GM23338 (cell line): Measurements from ENCODE around the gene VWA7. TPM values are rescaled to one million over a fixed set of nuclear protein-coding genes. Genes with fewer than 3 reads are reported as not detected.

Experiments
- ATAC-seq: fragments of 200-7000 bp; cut with Tn5 transposase; 3 replicates; pipeline ENCODE4 v1.9.1; 2020
- DNase-seq: peaks from one replicate; pipeline ENCODE4 v3.0.0-alpha.2; 2015; ENCODE audit warnings: low spot score
- H2AFZ ChIP-seq: fragments of 200-600 bp; sonication (generic); 2 replicates; pipeline ENCODE4 v1.8.0; 2016; ENCODE audit warnings: antibody characterized with exemption, mild to moderate bottlenecking, moderate library complexity
- H3F3A ChIP-seq: fragments of 200-600 bp; sonication (generic); replicated peaks from 2 replicates; pipeline ENCODE4 v1.8.0; 2017; ENCODE audit warnings: antibody characterized with exemption, mixed run types, low read depth
- H3K27ac ChIP-seq: fragments of 200-600 bp; sonication (generic); 2 replicates; pipeline ENCODE4 v1.6.1; 2016; ENCODE audit warnings: low read depth
- H3K27me3 ChIP-seq: fragments of 200-600 bp; sonication (generic); 2 replicates; pipeline ENCODE4 v1.8.0; 2016; ENCODE audit warnings: mild to moderate bottlenecking, mixed run types, moderate library complexity; ENCODE audit not compliant: insufficient read depth
- H3K36me3 ChIP-seq: fragments of 200-600 bp; sonication (generic); 2 replicates; pipeline ENCODE4 v1.8.0; 2016; ENCODE audit warnings: mild to moderate bottlenecking; ENCODE audit not compliant: insufficient read depth
- H3K4me1 ChIP-seq: fragments of 200-600 bp; sonication (generic); 2 replicates; pipeline ENCODE4 v1.8.0; 2016; ENCODE audit warnings: mild to moderate bottlenecking, moderate library complexity; ENCODE audit not compliant: insufficient read depth
- H3K4me2 ChIP-seq: fragments of 200-600 bp; sonication (generic); 2 replicates; pipeline ENCODE4 v1.7.1; 2017; ENCODE audit warnings: mixed run types
- H3K4me3 ChIP-seq: fragments of 200-600 bp; sonication (generic); 2 replicates; pipeline ENCODE4 v1.6.1; 2016; ENCODE audit warnings: mixed run types
- H3K79me2 ChIP-seq: fragments of 200-600 bp; sonication (generic); replicated peaks from 2 replicates; pipeline ENCODE4 v1.8.0; 2017; ENCODE audit warnings: mild to moderate bottlenecking; ENCODE audit not compliant: insufficient read depth
- H3K9me2 ChIP-seq: fragments of 200-600 bp; sonication (generic); 2 replicates; pipeline ENCODE4 v1.8.0; 2017; ENCODE audit not compliant: insufficient read depth
- H4K20me1 ChIP-seq: fragments of 200-600 bp; sonication (generic); replicated peaks from 2 replicates; pipeline ENCODE4 v1.8.0; 2017; ENCODE audit warnings: mild to moderate bottlenecking; ENCODE audit not compliant: insufficient read depth
- H3K27ac Mint-ChIP-seq: 2 replicates; pipeline ENCODE4 v1.8.0; 2020; ENCODE audit warnings: inconsistent platforms, mild to moderate bottlenecking, moderate library complexity, mixed read lengths
- H3K27me3 Mint-ChIP-seq: 3 replicates; pipeline ENCODE4 v1.8.0; 2022; ENCODE audit warnings: low read depth, mild to moderate bottlenecking, moderate library complexity, mixed read lengths, inconsistent platforms; ENCODE audit not compliant: insufficient read depth, poor library complexity
- H3K36me3 Mint-ChIP-seq: 3 replicates; pipeline ENCODE4 v1.8.0; 2021; ENCODE audit warnings: low read depth, mild to moderate bottlenecking, inconsistent platforms, moderate library complexity, mixed read lengths
- H3K4me1 Mint-ChIP-seq: 3 replicates; pipeline ENCODE4 v1.8.0; 2020; ENCODE audit warnings: mild to moderate bottlenecking, inconsistent platforms, mixed read lengths
- H3K4me3 Mint-ChIP-seq: 3 replicates; pipeline ENCODE4 v1.8.0; 2021; ENCODE audit warnings: moderate library complexity, mild to moderate bottlenecking, inconsistent platforms, mixed read lengths
- H3K9me3 Mint-ChIP-seq: 3 replicates; pipeline ENCODE4 v1.8.0; 2020; ENCODE audit warnings: moderate library complexity, mild to moderate bottlenecking, inconsistent platforms, mixed read lengths
- CREB1 ChIP-seq: fragments of 250-450 bp; sonication (Bioruptor Pico); IDR thresholded peaks from 2 replicates; pipeline ENCODE4 v1.5.0; 2020; ENCODE audit warnings: low read depth, mild to moderate bottlenecking, moderate library complexity
- CTCF ChIP-seq, 2 experiments: fragments of 200-600 bp in 1 of 2; sonication (generic) in 1 of 2; conservative IDR thresholded peaks; 2 replicates each; pipeline versions ENCODE4 v1.5.1 to v1.6.1; 2016 to 2017; ENCODE audit warnings: antibody characterized with exemption in 2 of 2, low read depth in 2 of 2, mild to moderate bottlenecking in 2 of 2, moderate library complexity in 1 of 2
- ETS1 ChIP-seq: IDR thresholded peaks from 2 replicates; pipeline ENCODE4 v1.6.1; 2016; ENCODE audit warnings: antibody characterized with exemption
- NANOG ChIP-seq: IDR thresholded peaks from 2 replicates; pipeline ENCODE4 v1.6.1; 2016; ENCODE audit warnings: antibody characterized with exemption, borderline replicate concordance
- POLR2AphosphoS5 ChIP-seq: IDR thresholded peaks from 2 replicates; pipeline ENCODE4 v1.6.1; 2016; ENCODE audit warnings: antibody characterized with exemption, low read depth
- STAT1 ChIP-seq: IDR thresholded peaks from one replicate; pipeline ENCODE4 v1.6.1; 2016; ENCODE audit warnings: antibody characterized with exemption; ENCODE audit not compliant: unreplicated experiment
- ZNF114 ChIP-seq: fragments of 250-450 bp; sonication (Bioruptor Pico); IDR thresholded peaks from 2 replicates; pipeline ENCODE4 v1.5.0; 2020; ENCODE audit warnings: mild to moderate bottlenecking, moderate library complexity
- ZNF331 ChIP-seq: fragments of 250-450 bp; sonication (Bioruptor Pico); IDR thresholded peaks from 2 replicates; pipeline ENCODE4 v1.5.0; 2020; ENCODE audit warnings: low read depth, mild to moderate bottlenecking, moderate library complexity
- ZNF462 ChIP-seq: fragments of 250-450 bp; sonication (Bioruptor Pico); IDR thresholded peaks from 2 replicates; pipeline ENCODE4 v1.5.0; 2020; ENCODE audit warnings: mild to moderate bottlenecking, moderate library complexity
- polyA plus RNA-seq: library from polyadenylated mRNA; unstranded; fragments of >200 nt; fragmentation: Nextera tagmentation; extraction: Ambion mirVana; gene quantifications from 2 replicates; pipeline ENCODE4 v1.2.1, GENCODE V29; 2016
- total RNA-seq: library from RNA; depleted of rRNA; stranded (reverse); fragments of >200 nt; shearing (Covaris generic); gene quantifications from 2 replicates; pipeline ENCODE4 v1.2.3, GENCODE V29; 2014

The VWA7 gene
- total and polyA plus RNA-seq, 2 experiments from 2014 or later: 0.07 to 0.36 TPM

- Histone ChIP-seq H4K20me1 (no peaks in the 10 kb centered on the region), H3K4me3 (peak overlapping the region; percentile 60), H3K4me2 (peak overlapping the region; percentile 86), H3K9me2 (no peaks in the 10 kb centered on the region), H3K79me2 (no peaks in the 10 kb centered on the region), H3K36me3 (no peaks in the 10 kb centered on the region), H3K27ac (0 out of 2 replicates have a peak overlapping the region, but pooled peaks have one; percentile 14), H3K4me1 (peaks cover 14% of the 10 kb centered on the region), H3F3A (0 out of 2 replicates have a peak, but pooled peaks cover 2% of the 10 kb centered on the region), H2AFZ (peak overlapping the region; percentile 90), H3K27me3 (no peaks in the 10 kb centered on the region)
- no peak for TF ChIP-seq CREB1 (CRISPR knock-in tag)
- no peak for TF ChIP-seq NANOG
- TF ChIP-seq ZNF331 (CRISPR knock-in tag): no peak
- peak in 1 of 2 experiments; percentile 12; a peak in 1 of 4 replicates for TF ChIP-seq CTCF (conservative IDR thresholded peaks at IDR 0.05; ENCODE audit: low read depth in 2 of 2)
- no peak for TF ChIP-seq ETS1
- TF ChIP-seq POLR2AphosphoS5: peak; percentile 51
- peaks cover 15% of the 10 kb centered on the region for H3K27me3 Mint-ChIP-seq
- H3K9me3 Mint-ChIP-seq: no peaks in the 10 kb centered on the region; the same call in 2 of the 3 replicates
- no peak overlapping the region for H3K27ac Mint-ChIP-seq
- DNase-seq (peak; percentile 81), ATAC-seq (peak; percentile 92)
- H3K4me1 Mint-ChIP-seq: peaks cover 24% of the 10 kb centered on the region
- H3K36me3 Mint-ChIP-seq: peaks cover 6% of the 10 kb centered on the region
- H3K4me3 Mint-ChIP-seq: peak overlapping the region; percentile 58
Measured at GRCh38 chr6:31765910-31766794, 11.0 kb downstream of the VWA7 start.

GRCh38 chr6:31765559-31765909 is 11.6 kb downstream of the VWA7 start:
- Histone ChIP-seq H3K4me3 (peak overlapping the region; percentile 60; the same call in 1 of the 2 replicates), H3K36me3 (no peaks in the 10 kb centered on the region), H3K27me3 (no peaks in the 10 kb centered on the region), H4K20me1 (no peaks in the 10 kb centered on the region), H2AFZ (no peak overlapping the region; the same call in 1 of the 2 replicates), H3K9me2 (no peaks in the 10 kb centered on the region), H3K4me1 (peaks cover 14% of the 10 kb centered on the region), H3K27ac (no peak overlapping the region), H3F3A (0 out of 2 replicates have a peak, but pooled peaks cover 2% of the 10 kb centered on the region), H3K4me2 (peak overlapping the region; percentile 86; the same call in 1 of the 2 replicates), H3K79me2 (no peaks in the 10 kb centered on the region)
- Mint-ChIP-seq H3K4me3 (peak overlapping the region; percentile 41; the same call in 1 of the 3 replicates), H3K4me1 (peaks cover 24% of the 10 kb centered on the region), H3K36me3 (peaks cover 11% of the 10 kb centered on the region), H3K27me3 (peaks cover 15% of the 10 kb centered on the region), H3K27ac (no peak overlapping the region), H3K9me3 (no peaks in the 10 kb centered on the region; the same call in 2 of the 3 replicates)
- DNase-seq: no peak
- no peak for ATAC-seq
- no peak for TF ChIP-seq POLR2AphosphoS5
- no peak for TF ChIP-seq ETS1
- no peak for TF ChIP-seq CREB1 (CRISPR knock-in tag)
- no peak for TF ChIP-seq ZNF331 (CRISPR knock-in tag)
- no peak for TF ChIP-seq ZNF114 (CRISPR knock-in tag)
- TF ChIP-seq STAT1: no peak
- no peak for TF ChIP-seq ZNF462 (CRISPR knock-in tag)
